Central memory CD4-positive, alpha-beta T cell (primary cell): Measurements from ENCODE around the gene CD2.

Experiments used
- DNase-seq: peaks from one replicate; pipeline ENCODE4 v3.0.0; 2022
- total RNA-seq, 3 experiments: gene quantifications; one replicate each; lab custom pipeline; 2026; lab: John Stamatoyannopoulos, UW

The CD2 gene
- 154 to 739 (median 287) reads per million in 3 experiments for total RNA-seq

- DNase-seq, result peak; percentile 65
Measured at GRCh38 chr1:116754198-116754977, at the start of gene CD2. Gene CD2 (plus strand): TSS chr1:116754430. CDS start chr1:116754493, 63 bp downstream.

DNA sequence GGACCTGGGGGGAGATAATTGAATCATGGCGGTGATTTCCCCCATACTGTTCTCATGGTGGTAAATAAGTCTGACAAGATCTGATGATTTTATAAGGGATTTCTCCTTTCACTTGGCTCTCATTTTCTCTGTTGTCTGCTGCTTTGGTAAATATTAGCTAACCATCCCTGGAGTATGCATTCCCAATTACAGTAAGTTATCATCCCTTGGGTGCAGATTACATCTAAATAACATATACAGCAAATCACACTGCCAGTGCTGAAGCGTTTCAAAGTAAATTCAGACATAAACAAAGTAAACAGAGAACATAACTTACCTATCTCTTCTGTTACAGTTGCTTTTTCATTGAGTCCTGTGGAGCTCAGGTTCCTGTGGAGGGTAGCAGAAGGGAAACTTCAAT is 48.1 kb upstream of the CD2 start:
- DNase-seq, result no peak

GRCh38 chr1:116706841-116707240 is 47.4 kb upstream of the CD2 start:
- no peak for DNase-seq

GRCh38 chr1:116708255-116708900 is 45.9 kb upstream of the CD2 start:
- no peak for DNase-seq

DNA sequence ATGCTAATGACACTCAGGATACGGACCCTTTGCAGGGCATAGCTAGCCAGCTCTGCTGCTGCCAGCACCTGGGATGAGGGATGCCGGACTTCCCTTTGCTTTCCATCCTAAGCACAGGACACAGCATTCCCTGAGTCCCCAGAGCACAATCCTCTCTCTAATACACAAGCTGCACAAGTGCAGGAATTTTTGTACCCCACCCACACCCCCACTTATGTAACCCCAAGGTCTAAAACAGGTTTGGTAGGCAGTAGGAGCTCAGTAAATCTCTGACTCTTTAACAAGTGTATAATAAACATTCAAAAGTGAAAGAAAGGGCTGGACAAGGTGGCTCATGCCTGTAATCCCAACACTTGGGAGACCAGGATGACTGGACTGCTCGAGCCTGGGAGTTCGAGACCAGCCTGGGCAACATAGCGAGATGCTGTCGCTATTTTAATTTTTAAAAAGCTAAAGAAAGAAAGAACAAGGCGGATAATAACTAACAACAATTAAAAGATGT is 44.5 kb upstream of the CD2 start:
- DNase-seq, result no peak

- no peak for DNase-seq
Measured at GRCh38 chr1:116710420-116711262, 43.6 kb upstream of the CD2 start.

DNA sequence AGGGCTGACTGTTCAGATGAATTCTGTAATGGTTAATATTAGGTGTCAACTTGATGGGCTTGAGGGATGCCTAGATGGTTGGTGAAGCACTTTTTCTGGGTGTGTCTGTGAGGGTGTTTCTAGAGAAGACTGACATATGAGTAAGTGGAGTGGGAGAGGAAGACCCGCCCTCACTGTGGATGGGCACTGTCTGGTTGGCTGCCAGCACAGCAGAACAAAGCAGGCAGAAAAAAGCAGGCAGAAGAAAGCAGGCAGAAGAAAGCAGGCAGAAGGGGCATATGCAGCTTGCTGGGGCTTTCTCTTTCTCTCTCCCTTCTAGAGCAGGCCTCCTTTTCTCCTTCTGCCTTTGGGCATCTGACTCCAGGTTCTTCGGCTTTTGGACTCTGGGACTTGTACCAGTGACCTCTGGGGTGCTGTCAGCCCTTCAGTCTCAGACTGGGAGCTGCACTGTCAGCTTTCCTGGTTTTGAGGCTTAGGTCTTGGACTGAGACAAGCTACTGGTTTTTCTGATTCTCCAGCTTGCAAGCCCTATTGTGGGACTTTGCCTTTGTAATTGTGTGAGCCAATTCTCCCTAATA is 42.9 kb upstream of the CD2 start:
- no peak for DNase-seq

- no peak for DNase-seq
Measured at GRCh38 chr1:116712510-116712909, 41.7 kb upstream of the CD2 start.

GRCh38 chr1:116713474-116713873 is 40.8 kb upstream of the CD2 start:
- no peak for DNase-seq

GRCh38 chr1:116716391-116716790 is 37.8 kb upstream of the CD2 start:
- no peak for DNase-seq

DNA sequence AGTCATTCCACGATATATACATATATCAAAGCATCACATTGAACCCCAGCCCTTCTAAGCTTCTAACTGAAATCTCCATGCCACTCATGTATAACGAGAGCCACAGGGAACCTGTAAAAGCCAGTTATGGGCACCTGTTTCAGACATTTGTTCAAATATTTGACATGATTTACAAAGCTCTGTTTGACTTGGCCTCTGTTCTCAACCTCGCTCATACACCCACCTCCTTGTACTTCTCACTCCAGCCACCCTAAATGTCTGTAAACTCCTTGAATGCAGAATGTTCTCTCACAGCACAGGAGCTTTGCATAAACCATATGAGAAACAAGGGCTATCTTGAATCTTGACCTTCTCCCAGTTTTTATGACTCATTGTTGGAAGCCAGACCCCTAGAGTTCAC is 36.9 kb upstream of the CD2 start:
- no peak for DNase-seq

GRCh38 chr1:116720364-116721038 is 33.7 kb upstream of the CD2 start:
- DNase-seq, result no peak

- DNase-seq, result no peak
Measured at GRCh38 chr1:116721039-116721405, 33.2 kb upstream of the CD2 start.

GRCh38 chr1:116721451-116722007 is 32.7 kb upstream of the CD2 start:
- no peak for DNase-seq

DNA sequence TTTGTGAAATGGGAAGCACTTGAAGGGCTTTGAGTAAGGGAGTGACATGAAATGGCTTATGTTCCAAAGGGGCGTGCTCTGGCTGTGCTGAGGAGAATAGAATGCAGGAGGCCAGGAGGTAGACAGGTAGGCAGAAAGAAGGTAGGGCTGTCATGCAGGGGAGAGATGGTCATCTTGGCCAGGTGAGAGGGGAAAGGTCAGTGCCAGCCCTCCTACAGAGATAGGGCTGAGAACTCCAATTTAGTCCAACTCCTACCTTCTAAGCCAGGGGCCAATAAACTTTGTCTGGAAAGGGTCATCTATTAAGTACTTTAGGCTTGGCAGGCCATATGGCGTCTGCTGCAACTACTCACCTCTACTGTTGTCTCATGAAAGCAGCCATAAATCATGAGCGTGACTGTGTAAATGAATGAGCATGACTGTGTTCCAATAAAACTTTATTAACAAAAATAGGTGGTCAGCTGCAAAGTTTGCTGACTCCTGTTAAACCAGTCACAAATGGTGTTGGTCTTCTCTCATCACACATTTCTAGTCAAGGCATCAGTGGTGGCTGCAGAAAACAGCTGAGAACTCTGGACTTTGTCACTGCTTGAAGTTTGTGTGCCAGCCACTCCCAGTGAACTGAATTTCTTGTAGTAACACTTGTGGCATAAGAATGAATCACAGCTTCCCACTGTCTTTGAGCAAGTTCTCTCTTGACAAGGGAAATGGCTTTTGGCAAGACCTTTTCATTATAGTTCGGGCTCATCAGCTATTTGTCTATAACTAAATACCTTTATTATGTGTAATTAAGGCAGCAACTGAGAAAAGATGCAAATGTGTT is 32.0 kb upstream of the CD2 start:
- no peak for DNase-seq

- peak; percentile 68 for DNase-seq
Measured at GRCh38 chr1:116724765-116725375, 29.4 kb upstream of the CD2 start.

GRCh38 chr1:116725798-116726197 is 28.4 kb upstream of the CD2 start:
- no peak for DNase-seq

GRCh38 chr1:116726872-116727820 is 27.1 kb upstream of the CD2 start:
- no peak for DNase-seq

GRCh38 chr1:116731439-116731838 is 22.8 kb upstream of the CD2 start:
- no peak for DNase-seq
